ENCODE results near the gene COL23A1. TPM values are rescaled to one million over a fixed set of nuclear protein-coding genes. Genes with fewer than 3 reads are reported as not detected.

Gene COL23A1
- total RNA-seq, 1 donor from 2014 or later = 2.9 TPM

- Mint-ChIP-seq H3K4me3 (ENCODE audit: unreplicated experiment) (no peak overlapping the region), H3K27ac (ENCODE audit: unreplicated experiment) (no peak overlapping the region), H3K36me3 (ENCODE audit: unreplicated experiment) (no peaks in the 10 kb centered on the region), H3K4me1 (ENCODE audit: low read depth, unreplicated experiment) (peaks cover 1% of the 10 kb centered on the region), H3K9me3 (ENCODE audit: unreplicated experiment) (peaks cover 4% of the 10 kb centered on the region), H3K27me3 (ENCODE audit: unreplicated experiment) (peaks cover 6% of the 10 kb centered on the region)
- no peak for DNase-seq
- TF ChIP-seq CTCF (IDR thresholded peaks at IDR 0.05; ENCODE audit: partially characterized antibody, unreplicated experiment) = no peak
Measured at GRCh38 chr5:178237431-178238312, 352.5 kb downstream of the COL23A1 start.

- no peak overlapping the region for H3K27ac Mint-ChIP-seq (ENCODE audit: unreplicated experiment)
- DNase-seq = no peak
- no peaks in the 10 kb centered on the region for H3K36me3 Mint-ChIP-seq (ENCODE audit: unreplicated experiment)
- H3K4me3 Mint-ChIP-seq (ENCODE audit: unreplicated experiment) = no peak overlapping the region
- H3K4me1 Mint-ChIP-seq (ENCODE audit: low read depth, unreplicated experiment) = peaks cover 1% of the 10 kb centered on the region
- peaks cover 4% of the 10 kb centered on the region for H3K9me3 Mint-ChIP-seq (ENCODE audit: unreplicated experiment)
- H3K27me3 Mint-ChIP-seq (ENCODE audit: unreplicated experiment) = peaks cover 2% of the 10 kb centered on the region
- TF ChIP-seq CTCF (IDR thresholded peaks at IDR 0.05; ENCODE audit: partially characterized antibody, unreplicated experiment) = no peak
Measured at GRCh38 chr5:178236679-178237078, 353.5 kb downstream of the COL23A1 start.

GRCh38 chr5:178236126-178236525, 354.1 kb downstream of the COL23A1 start:
- no peak for DNase-seq
- H3K36me3 Mint-ChIP-seq (ENCODE audit: unreplicated experiment) = no peaks in the 10 kb centered on the region
- H3K4me3 Mint-ChIP-seq (ENCODE audit: unreplicated experiment) = no peak overlapping the region
- peaks cover 4% of the 10 kb centered on the region for H3K27me3 Mint-ChIP-seq (ENCODE audit: unreplicated experiment)
- H3K27ac Mint-ChIP-seq (ENCODE audit: unreplicated experiment) = no peak overlapping the region
- peaks cover 6% of the 10 kb centered on the region for H3K9me3 Mint-ChIP-seq (ENCODE audit: unreplicated experiment)
- TF ChIP-seq CTCF (IDR thresholded peaks at IDR 0.05; ENCODE audit: partially characterized antibody, unreplicated experiment) = no peak
- H3K4me1 Mint-ChIP-seq (ENCODE audit: low read depth, unreplicated experiment) = peaks cover 7% of the 10 kb centered on the region

- no peak for TF ChIP-seq CTCF (IDR thresholded peaks at IDR 0.05; ENCODE audit: partially characterized antibody, unreplicated experiment)
- Mint-ChIP-seq H3K27me3 (ENCODE audit: unreplicated experiment) (peaks cover 7% of the 10 kb centered on the region), H3K4me3 (ENCODE audit: unreplicated experiment) (no peak overlapping the region), H3K9me3 (ENCODE audit: unreplicated experiment) (peaks cover 6% of the 10 kb centered on the region), H3K27ac (ENCODE audit: unreplicated experiment) (no peak overlapping the region), H3K4me1 (ENCODE audit: low read depth, unreplicated experiment) (peaks cover 12% of the 10 kb centered on the region), H3K36me3 (ENCODE audit: unreplicated experiment) (no peaks in the 10 kb centered on the region)
- DNase-seq = no peak
Measured at GRCh38 chr5:178235588-178235974, 354.6 kb downstream of the COL23A1 start.

Data from glutamatergic neuron (in vitro differentiated cells).